Measurements from ENCODE around the gene ZNF385D. TPM values are rescaled to one million over a fixed set of nuclear protein-coding genes. Genes with fewer than 3 reads are reported as not detected.

The ZNF385D gene
- total RNA-seq, 1 experiment from 2014 or later = 9.6 TPM

GRCh38 chr3:21718161-21718765 lies 32.7 kb downstream of the ZNF385D start (continued):
- TF ChIP-seq MAX (CRISPR knock-in tag; IDR thresholded peaks at IDR 0.05) = no peak
- TF ChIP-seq AR (CRISPR knock-in tag; IDR thresholded peaks at IDR 0.05) = no peak
- no peak for TF ChIP-seq HMGXB4 (CRISPR knock-in tag; IDR thresholded peaks at IDR 0.05)
- TF ChIP-seq JAZF1 (CRISPR knock-in tag; IDR thresholded peaks at IDR 0.05) = no peak

GRCh38 chr3:21715662-21716061 lies 35.3 kb downstream of the ZNF385D start:
- CTCF ChIA-PET = no interaction called here
- H3K9me3 Mint-ChIP-seq = no peaks in the 10 kb centered on the region; the same call in 1 of the 2 replicates
- H3K4me1 Mint-ChIP-seq = peaks cover 22% of the 10 kb centered on the region
- no peak for TF ChIP-seq RORB (CRISPR knock-in tag; IDR thresholded peaks at IDR 0.05)
- no peak for TF ChIP-seq IRF1 (CRISPR knock-in tag; IDR thresholded peaks at IDR 0.05)
- no peak for TF ChIP-seq JAZF1 (CRISPR knock-in tag; IDR thresholded peaks at IDR 0.05)
- TF ChIP-seq SMAD3 (CRISPR knock-in tag; IDR thresholded peaks at IDR 0.05; ENCODE audit: borderline replicate concordance) = no peak
- TF ChIP-seq GRHL2 (CRISPR knock-in tag; IDR thresholded peaks at IDR 0.05; ENCODE audit: insufficient replicate concordance, severe bottlenecking) = no peak
- no peak for TF ChIP-seq E2F1 (CRISPR knock-in tag; IDR thresholded peaks at IDR 0.05)
- no peak for TF ChIP-seq ZBTB43 (CRISPR knock-in tag; IDR thresholded peaks at IDR 0.05)
- TF ChIP-seq ZNF532 (CRISPR knock-in tag; IDR thresholded peaks at IDR 0.05; ENCODE audit: borderline replicate concordance) = no peak
- TF ChIP-seq CBFB (CRISPR knock-in tag; IDR thresholded peaks at IDR 0.05; ENCODE audit: low read depth) = no peak
- TF ChIP-seq JUN (CRISPR knock-in tag; IDR thresholded peaks at IDR 0.05) = no peak
- no peak for TF ChIP-seq MYBL2 (CRISPR knock-in tag; IDR thresholded peaks at IDR 0.05)
- no peak for TF ChIP-seq USF1 (CRISPR knock-in tag; IDR thresholded peaks at IDR 0.05)
- TF ChIP-seq ATF1 (CRISPR knock-in tag; IDR thresholded peaks at IDR 0.05) = no peak
- TF ChIP-seq CTCF (IDR thresholded peaks at IDR 0.05) = no peak
- no peak for TF ChIP-seq ELF4 (CRISPR knock-in tag; IDR thresholded peaks at IDR 0.05; ENCODE audit: low read depth)
- TF ChIP-seq NR1H2 (CRISPR knock-in tag; IDR thresholded peaks at IDR 0.05) = no peak
- POLR2A ChIA-PET = no interaction called here
- no peak overlapping the region for H3K27ac Mint-ChIP-seq
- H3K27me3 Mint-ChIP-seq (ENCODE audit: low read depth) = no peaks in the 10 kb centered on the region
- peaks cover 4% of the 10 kb centered on the region; the same call in 1 of the 2 replicates for H3K36me3 Mint-ChIP-seq
- DNase-seq (ENCODE audit: low spot score) (no peak), ATAC-seq (no peak)
- H3K4me3 Mint-ChIP-seq = no peak overlapping the region
